Kidney (tissue), 14 donors: ENCODE data around the gene PLCB1. TPM values are rescaled to one million over a fixed set of nuclear protein-coding genes. Genes with fewer than 3 reads are reported as not detected.

Source experiments
- DNase-seq, 5 donors: peaks; one replicate each; pipeline ENCODE4 v3.0.0-alpha.2; 2013 to 2020
- FAIRE-seq: peaks from 2 replicates; lab custom pipeline; 2012; peaks lifted over from hg19 to GRCh38; lab: Jason Lieb, UNC
- H3K27ac ChIP-seq, 2 donors: one replicate each; pipeline ENCODE4 v1.7.0; 2013; ENCODE audit warnings: low read depth in 2 of 2, low read length in 2 of 2, inconsistent platforms in 1 of 2
- H3K27me3 ChIP-seq: one replicate; pipeline ENCODE4 v1.7.1; 2013; ENCODE audit warnings: low read length, inconsistent platforms; ENCODE audit not compliant: control insufficient read depth, insufficient read depth
- H3K36me3 ChIP-seq, 3 donors: one replicate each; pipeline versions ENCODE4 v1.7.0 to v1.7.1; 2013; ENCODE audit warnings: low read length in 3 of 3, control low read depth in 1 of 3, inconsistent platforms in 1 of 3; ENCODE audit not compliant: insufficient read depth in 3 of 3, control insufficient read depth in 2 of 3
- H3K4me1 ChIP-seq, 3 donors: one replicate each; pipeline versions ENCODE4 v1.7.0 to v1.7.1; 2013; ENCODE audit warnings: low read length in 3 of 3, inconsistent platforms in 1 of 3, low read depth in 1 of 3; ENCODE audit not compliant: control insufficient read depth in 2 of 3, insufficient read depth in 2 of 3
- H3K4me3 ChIP-seq, 3 donors: one replicate each; pipeline versions ENCODE4 v1.7.0 to v1.8.1; 2013; ENCODE audit warnings: low read length in 3 of 3, control low read depth in 1 of 3, inconsistent platforms in 1 of 3
- H3K9ac ChIP-seq, 3 donors: one replicate each; pipeline versions ENCODE4 v1.7.0 to v1.7.1; 2013; ENCODE audit warnings: low read length in 3 of 3, control low read depth in 1 of 3, inconsistent platforms in 1 of 3
- H3K9me3 ChIP-seq, 3 donors: one replicate each; pipeline versions ENCODE4 v1.7.0 to v1.7.1; 2013; ENCODE audit warnings: low read length in 3 of 3, control low read depth in 1 of 3, inconsistent platforms in 1 of 3; ENCODE audit not compliant: control insufficient read depth in 2 of 3, insufficient read depth in 1 of 3
- intact Hi-C: fragments of 100-400 bp; cut with DNase I; formaldehyde crosslinking; loops from one replicate; pipeline ENCODE4 v1.11.1; 2022
- polyA plus RNA-seq: library from polyadenylated mRNA; stranded (reverse); fragments of 350-450 nt; fragmentation: Illumina TruSeq; extraction: RNeasy Lipid Tissue Mini Kit (QIAGEN cat#74804); gene quantifications from one replicate; pipeline ENCODE4 v1.2.3, GENCODE V29; 2014; ENCODE audit warnings: low read depth, low replicate concordance; ENCODE audit not compliant: insufficient read depth
- total RNA-seq: library from RNA; stranded (reverse); fragmentation: NEBNext Ultra II Directional; extraction: Animal tissue kit (Norgen Biotek cat#: 25700); gene quantifications from one replicate; pipeline ENCODE4 v1.2.1, GENCODE V29; 2021
- TF ChIP-seq, protein P1 (sequence below): IDR thresholded peaks from 3 replicates; pipeline ENCODE4 v1.5.1; 2012; ENCODE audit warnings: mild to moderate bottlenecking, moderate library complexity, borderline replicate concordance; ENCODE audit not compliant: insufficient read depth; ENCODE audit errors: extremely low read depth
- donor health status: control.
- donor health status: control.
- donor health status: control.
- donor health status: control.
- donor health status: control.
- donor health status: DM: yes; HTN: yes; CAD: no.
- donor health status: Normal renal cell carcinoma (clear cell type).

PLCB1 gene
- total and polyA plus RNA-seq, 2 donors from 2014 or later, result 9.4 to 107 TPM

DNA sequence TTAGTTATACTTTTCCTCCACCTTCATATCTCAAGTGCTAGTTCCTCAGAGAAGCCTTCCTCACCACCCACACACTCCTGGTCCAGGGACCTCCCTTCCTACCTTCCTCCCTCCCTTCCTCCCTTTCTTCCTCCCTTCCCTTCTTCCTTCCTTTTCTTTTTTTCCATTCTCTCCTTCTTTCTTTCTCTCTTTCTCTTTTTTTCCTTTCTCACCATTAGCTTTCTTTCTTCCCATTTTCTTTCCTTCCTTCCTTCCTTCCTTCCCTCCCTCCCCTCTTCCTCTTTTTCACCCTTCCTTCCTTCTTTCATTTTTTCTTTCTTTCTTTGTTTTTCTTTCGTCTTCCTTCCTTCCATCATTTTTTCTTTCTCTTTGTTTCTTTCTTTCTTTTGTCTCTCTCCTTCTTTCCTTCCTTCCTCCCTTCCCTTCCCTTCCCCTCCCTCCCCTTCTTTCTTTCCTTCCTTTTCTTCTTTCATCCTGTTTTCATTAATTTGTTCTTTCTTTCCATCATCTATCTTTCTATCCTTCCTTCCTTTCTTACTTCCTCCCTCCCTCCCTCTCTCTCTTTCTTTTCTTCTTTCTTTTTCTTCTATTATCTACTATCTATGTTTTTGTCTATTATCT, 416.0 kb downstream of the PLCB1 start:
- H3K9ac ChIP-seq, result no peak overlapping the region
- no peak overlapping the region for H3K4me3 ChIP-seq
- TF ChIP-seq, protein P1, sequence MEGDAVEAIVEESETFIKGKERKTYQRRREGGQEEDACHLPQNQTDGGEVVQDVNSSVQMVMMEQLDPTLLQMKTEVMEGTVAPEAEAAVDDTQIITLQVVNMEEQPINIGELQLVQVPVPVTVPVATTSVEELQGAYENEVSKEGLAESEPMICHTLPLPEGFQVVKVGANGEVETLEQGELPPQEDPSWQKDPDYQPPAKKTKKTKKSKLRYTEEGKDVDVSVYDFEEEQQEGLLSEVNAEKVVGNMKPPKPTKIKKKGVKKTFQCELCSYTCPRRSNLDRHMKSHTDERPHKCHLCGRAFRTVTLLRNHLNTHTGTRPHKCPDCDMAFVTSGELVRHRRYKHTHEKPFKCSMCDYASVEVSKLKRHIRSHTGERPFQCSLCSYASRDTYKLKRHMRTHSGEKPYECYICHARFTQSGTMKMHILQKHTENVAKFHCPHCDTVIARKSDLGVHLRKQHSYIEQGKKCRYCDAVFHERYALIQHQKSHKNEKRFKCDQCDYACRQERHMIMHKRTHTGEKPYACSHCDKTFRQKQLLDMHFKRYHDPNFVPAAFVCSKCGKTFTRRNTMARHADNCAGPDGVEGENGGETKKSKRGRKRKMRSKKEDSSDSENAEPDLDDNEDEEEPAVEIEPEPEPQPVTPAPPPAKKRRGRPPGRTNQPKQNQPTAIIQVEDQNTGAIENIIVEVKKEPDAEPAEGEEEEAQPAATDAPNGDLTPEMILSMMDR, result no peak
- no peaks in the 10 kb centered on the region for H3K9me3 ChIP-seq
- no peaks in the 10 kb centered on the region for H3K27me3 ChIP-seq
- H3K36me3 ChIP-seq, result no peaks in the 10 kb centered on the region
- H3K4me1 ChIP-seq, result no peaks in the 10 kb centered on the region
- DNase-seq, result no peak
- intact Hi-C loops, result no loop called here
- H3K27ac ChIP-seq, result no peak overlapping the region
- FAIRE-seq, result no peak

DNA sequence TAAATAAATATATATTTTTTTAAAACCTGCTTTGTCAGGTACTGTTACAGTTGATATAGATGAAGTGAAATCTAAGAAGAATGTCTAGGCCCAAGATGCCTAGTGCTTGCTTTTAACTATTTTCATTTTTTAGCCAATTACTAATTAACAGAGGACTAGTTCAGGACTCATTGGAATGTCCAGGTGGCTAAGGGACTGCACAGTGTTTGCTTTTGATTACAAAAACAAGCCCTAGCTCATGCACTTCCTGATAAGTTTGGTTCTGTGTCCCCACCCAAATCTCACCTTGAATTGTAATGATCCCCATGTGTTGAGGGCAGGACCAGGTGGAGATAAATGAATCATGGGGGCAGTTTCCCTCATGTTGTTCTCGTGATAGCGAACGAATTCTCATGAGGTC, 417.1 kb downstream of the PLCB1 start:
- H3K36me3 ChIP-seq, result no peaks in the 10 kb centered on the region
- H3K27ac ChIP-seq, result no peak overlapping the region
- H3K4me3 ChIP-seq, result no peak overlapping the region
- no peaks in the 10 kb centered on the region for H3K27me3 ChIP-seq
- TF ChIP-seq, protein P1, result no peak
- no peaks in the 10 kb centered on the region for H3K4me1 ChIP-seq
- FAIRE-seq, result no peak
- no peak overlapping the region for H3K9ac ChIP-seq
- no peaks in the 10 kb centered on the region for H3K9me3 ChIP-seq
- intact Hi-C loops, result no loop called here
- DNase-seq, result no peak

DNA sequence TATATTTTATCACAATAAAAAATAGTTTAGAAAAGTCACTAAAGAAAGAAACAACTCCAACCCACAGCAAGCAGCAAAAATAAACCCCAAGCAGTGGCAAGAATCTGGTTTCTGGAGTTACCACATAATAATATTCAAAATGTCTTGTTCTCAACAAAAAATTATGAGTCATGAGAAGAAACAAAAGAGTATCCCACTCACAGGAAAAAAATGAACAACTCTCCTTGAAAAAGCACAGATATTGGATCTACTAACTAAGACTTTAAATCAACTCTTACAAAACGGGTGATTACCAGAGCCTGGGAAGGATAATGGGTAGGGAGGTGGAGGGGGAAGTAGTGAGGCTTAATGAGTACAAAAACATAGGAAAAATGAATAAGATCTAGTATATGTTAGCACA, 425.6 kb downstream of the PLCB1 start:
- H3K36me3 ChIP-seq, result no peaks in the 10 kb centered on the region
- intact Hi-C loops, result no loop called here

More for the DNA sequence above, 425.6 kb downstream of the PLCB1 start:
- DNase-seq (no peak), FAIRE-seq (no peak)
- Histone ChIP-seq H3K9ac (no peak overlapping the region), H3K27ac (no peak overlapping the region), H3K4me3 (no peak overlapping the region), H3K9me3 (no peaks in the 10 kb centered on the region), H3K27me3 (no peaks in the 10 kb centered on the region), H3K4me1 (no peaks in the 10 kb centered on the region)
- TF ChIP-seq, protein P1, result no peak
